ENCODE measurements around the gene SUSD4. TPM values are rescaled to one million over a fixed set of nuclear protein-coding genes. Genes with fewer than 3 reads are reported as not detected.

Gene SUSD4
- total RNA-seq, 2 experiments from 2014 or later: 0.18 to 0.23 TPM

- no peak for DNase-seq
- POLR2A ChIA-PET: no interaction called here
- no peak within 1 kb of the TSS for H3K27ac Mint-ChIP-seq
- no peaks in the 10 kb centered on the region for H3K36me3 Mint-ChIP-seq (ENCODE audit: low read depth)
- H3K9me3 Mint-ChIP-seq (ENCODE audit: insufficient read depth): no peaks in the 10 kb centered on the region
- peaks cover 24% of the 10 kb centered on the region for H3K27me3 Mint-ChIP-seq (ENCODE audit: low read depth)
- H3K4me1 Mint-ChIP-seq (ENCODE audit: low read depth): no peaks in the 10 kb centered on the region
- CTCF ChIA-PET: no interaction called here
- no peak within 1 kb of the TSS for H3K4me3 Mint-ChIP-seq
- no peak for ATAC-seq
Measured at GRCh38 chr1:223393275-223394214, 29.6 kb upstream of the SUSD4 start, which contains the start of gene CCDC185. CCDC185 (plus strand) TSS chr1:223393415; CDS start chr1:223393476, 61 bp downstream.

- Mint-ChIP-seq H3K27me3 (ENCODE audit: low read depth) (peaks cover 24% of the 10 kb centered on the region), H3K9me3 (ENCODE audit: insufficient read depth) (no peaks in the 10 kb centered on the region), H3K36me3 (ENCODE audit: low read depth) (no peaks in the 10 kb centered on the region), H3K4me1 (ENCODE audit: low read depth) (no peaks in the 10 kb centered on the region), H3K4me3 (no peak overlapping the region), H3K27ac (no peak overlapping the region)
- DNase-seq (no peak), ATAC-seq (no peak)
- ChIA-PET CTCF (no interaction called here), POLR2A (no interaction called here)
Measured at GRCh38 chr1:223390618-223391017, 26.6 kb upstream of the SUSD4 start.

GRCh38 chr1:223386013-223386412, 22.0 kb upstream of the SUSD4 start:
- Mint-ChIP-seq H3K4me3 (no peak overlapping the region), H3K36me3 (ENCODE audit: low read depth) (no peaks in the 10 kb centered on the region), H3K27ac (no peak overlapping the region), H3K9me3 (ENCODE audit: insufficient read depth) (no peaks in the 10 kb centered on the region), H3K4me1 (ENCODE audit: low read depth) (no peaks in the 10 kb centered on the region), H3K27me3 (ENCODE audit: low read depth) (peaks cover 13% of the 10 kb centered on the region)
- ChIA-PET CTCF (no interaction called here), POLR2A (no interaction called here)
- no peak for DNase-seq
- no peak for ATAC-seq

GRCh38 chr1:223378754-223379153, 14.8 kb upstream of the SUSD4 start:
- H3K36me3 Mint-ChIP-seq (ENCODE audit: low read depth): no peaks in the 10 kb centered on the region
- CTCF ChIA-PET: interaction anchor here (1.4 kb wide), 1 partner anchor 14 kb away, joined by 7 read pairs; the partner anchor contains the start of gene SUSD4

GRCh38 chr1:223374064-223374610, 10.2 kb upstream of the SUSD4 start:
- no peaks in the 10 kb centered on the region for H3K4me1 Mint-ChIP-seq (ENCODE audit: low read depth)
- H3K4me3 Mint-ChIP-seq: no peak overlapping the region
- POLR2A ChIA-PET: no interaction called here
- H3K27ac Mint-ChIP-seq: no peak overlapping the region
- DNase-seq: no peak
- CTCF ChIA-PET: no interaction called here
- peaks cover 11% of the 10 kb centered on the region for H3K27me3 Mint-ChIP-seq (ENCODE audit: low read depth)
- no peaks in the 10 kb centered on the region for H3K9me3 Mint-ChIP-seq (ENCODE audit: insufficient read depth)
- no peak for ATAC-seq
- H3K36me3 Mint-ChIP-seq (ENCODE audit: low read depth): no peaks in the 10 kb centered on the region

More at GRCh38 chr1:223378754-223379153, 14.8 kb upstream of the SUSD4 start:
- Mint-ChIP-seq H3K27me3 (ENCODE audit: low read depth) (peaks cover 4% of the 10 kb centered on the region), H3K4me1 (ENCODE audit: low read depth) (no peaks in the 10 kb centered on the region), H3K27ac (no peak overlapping the region), H3K9me3 (ENCODE audit: insufficient read depth) (no peaks in the 10 kb centered on the region), H3K4me3 (no peak overlapping the region)
- DNase-seq: no peak
- no peak for ATAC-seq
- POLR2A ChIA-PET: no interaction called here

- Mint-ChIP-seq H3K4me3 (peak overlapping the region; percentile 62), H3K27me3 (ENCODE audit: low read depth) (peaks cover 46% of the 10 kb centered on the region), H3K9me3 (ENCODE audit: insufficient read depth) (no peaks in the 10 kb centered on the region), H3K27ac (no peak overlapping the region), H3K36me3 (ENCODE audit: low read depth) (no peaks in the 10 kb centered on the region), H3K4me1 (ENCODE audit: low read depth) (peaks cover 10% of the 10 kb centered on the region)
- ChIA-PET POLR2A (no interaction called here), CTCF (interaction anchor here (0.9 to 2.5 kb wide), 4 partner anchors 15 to 241 kb away, joined by 3 to 12 read pairs (median 6); no protein-coding TSS in a partner anchor)
- no peak for DNase-seq
- no peak for ATAC-seq
Measured at GRCh38 chr1:223364685-223365382, 858 bp upstream of the SUSD4 start.

- ChIA-PET POLR2A (no interaction called here), CTCF (interaction anchor here (0.8 to 2.5 kb wide), 5 partner anchors 16 to 239 kb away, joined by 3 to 12 read pairs (median 6); no protein-coding TSS in a partner anchor)
- Mint-ChIP-seq H3K4me1 (ENCODE audit: low read depth) (peaks cover 10% of the 10 kb centered on the region), H3K9me3 (ENCODE audit: insufficient read depth) (no peaks in the 10 kb centered on the region), H3K36me3 (ENCODE audit: low read depth) (no peaks in the 10 kb centered on the region), H3K4me3 (peak overlapping the region; percentile 74), H3K27ac (no peak overlapping the region), H3K27me3 (ENCODE audit: low read depth) (peaks cover 54% of the 10 kb centered on the region)
- DNase-seq (peak; percentile 23), ATAC-seq (peak; percentile 47)
Measured at GRCh38 chr1:223363057-223363855, 720 bp downstream of the SUSD4 start.

GRCh38 chr1:223358826-223359225, 5.2 kb downstream of the SUSD4 start:
- no peak overlapping the region for H3K4me3 Mint-ChIP-seq
- POLR2A ChIA-PET: no interaction called here
- no peak overlapping the region for H3K27ac Mint-ChIP-seq
- peaks cover 42% of the 10 kb centered on the region for H3K27me3 Mint-ChIP-seq (ENCODE audit: low read depth)
- no peaks in the 10 kb centered on the region for H3K36me3 Mint-ChIP-seq (ENCODE audit: low read depth)
- DNase-seq (no peak), ATAC-seq (no peak)
- H3K4me1 Mint-ChIP-seq (ENCODE audit: low read depth): peaks cover 5% of the 10 kb centered on the region
- CTCF ChIA-PET: interaction anchor here (0.6 to 1.8 kb wide), 4 partner anchors 103 to 235 kb away, joined by 3 to 13 read pairs (median 4); no protein-coding TSS in a partner anchor
- H3K9me3 Mint-ChIP-seq (ENCODE audit: insufficient read depth): no peaks in the 10 kb centered on the region

- H3K36me3 Mint-ChIP-seq (ENCODE audit: low read depth): no peaks in the 10 kb centered on the region
- ChIA-PET CTCF (no interaction called here), POLR2A (no interaction called here)
- no peaks in the 10 kb centered on the region for H3K4me1 Mint-ChIP-seq (ENCODE audit: low read depth)
- peaks cover 20% of the 10 kb centered on the region for H3K27me3 Mint-ChIP-seq (ENCODE audit: low read depth)
- no peaks in the 10 kb centered on the region for H3K9me3 Mint-ChIP-seq (ENCODE audit: insufficient read depth)
- DNase-seq (no peak), ATAC-seq (no peak)
- no peak overlapping the region for H3K27ac Mint-ChIP-seq
- H3K4me3 Mint-ChIP-seq: no peak overlapping the region
Measured at GRCh38 chr1:223355699-223356098, 8.3 kb downstream of the SUSD4 start.

GRCh38 chr1:223353939-223354338, 10.0 kb downstream of the SUSD4 start:
- POLR2A ChIA-PET: no interaction called here

GRCh38 chr1:223352944-223353343, 11.0 kb downstream of the SUSD4 start:
- Mint-ChIP-seq H3K9me3 (ENCODE audit: insufficient read depth) (no peaks in the 10 kb centered on the region), H3K36me3 (ENCODE audit: low read depth) (no peaks in the 10 kb centered on the region), H3K4me3 (no peak overlapping the region), H3K27ac (no peak overlapping the region), H3K27me3 (ENCODE audit: low read depth) (peaks cover 8% of the 10 kb centered on the region), H3K4me1 (ENCODE audit: low read depth) (no peaks in the 10 kb centered on the region)
- ChIA-PET POLR2A (no interaction called here), CTCF (no interaction called here)
- DNase-seq: no peak
- no peak for ATAC-seq

More at GRCh38 chr1:223353939-223354338, 10.0 kb downstream of the SUSD4 start:
- Mint-ChIP-seq H3K9me3 (ENCODE audit: insufficient read depth) (no peaks in the 10 kb centered on the region), H3K27me3 (ENCODE audit: low read depth) (peaks cover 8% of the 10 kb centered on the region), H3K4me3 (no peak overlapping the region), H3K36me3 (ENCODE audit: low read depth) (no peaks in the 10 kb centered on the region), H3K27ac (no peak overlapping the region), H3K4me1 (ENCODE audit: low read depth) (no peaks in the 10 kb centered on the region)
- ATAC-seq (no peak), DNase-seq (no peak)
- CTCF ChIA-PET: no interaction called here
